Measurements from ENCODE around the gene TDRD9.

DNA sequence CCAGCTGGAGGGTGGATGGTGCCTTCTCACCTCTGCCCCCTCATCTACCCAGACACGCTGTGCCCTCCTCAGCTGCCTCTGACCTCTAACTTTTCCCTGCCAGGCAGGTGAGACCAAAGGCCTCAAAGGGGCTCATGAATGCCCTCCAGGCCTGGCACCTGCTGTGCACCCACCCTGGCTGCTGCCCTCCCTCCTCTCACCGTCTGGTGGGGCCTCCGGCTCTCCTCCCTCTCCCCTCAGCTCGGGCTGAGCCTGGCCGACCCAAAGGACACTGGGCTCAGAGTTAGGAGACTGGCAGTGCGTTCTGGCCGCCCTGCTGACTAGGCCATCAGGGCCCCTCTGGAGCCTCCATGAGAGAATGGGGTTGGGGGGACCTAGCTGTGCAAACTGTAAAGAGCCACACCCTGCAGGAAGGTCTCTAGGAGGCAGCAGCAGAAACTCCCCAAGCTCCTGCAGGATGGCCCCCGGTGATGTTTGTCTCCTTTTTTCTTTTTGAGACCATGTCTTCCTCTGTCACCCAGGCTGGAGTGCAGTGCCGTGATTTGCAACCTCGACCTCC lies 40.6 kb upstream of the TDRD9 start:
- TF ChIP-seq, protein P1, sequence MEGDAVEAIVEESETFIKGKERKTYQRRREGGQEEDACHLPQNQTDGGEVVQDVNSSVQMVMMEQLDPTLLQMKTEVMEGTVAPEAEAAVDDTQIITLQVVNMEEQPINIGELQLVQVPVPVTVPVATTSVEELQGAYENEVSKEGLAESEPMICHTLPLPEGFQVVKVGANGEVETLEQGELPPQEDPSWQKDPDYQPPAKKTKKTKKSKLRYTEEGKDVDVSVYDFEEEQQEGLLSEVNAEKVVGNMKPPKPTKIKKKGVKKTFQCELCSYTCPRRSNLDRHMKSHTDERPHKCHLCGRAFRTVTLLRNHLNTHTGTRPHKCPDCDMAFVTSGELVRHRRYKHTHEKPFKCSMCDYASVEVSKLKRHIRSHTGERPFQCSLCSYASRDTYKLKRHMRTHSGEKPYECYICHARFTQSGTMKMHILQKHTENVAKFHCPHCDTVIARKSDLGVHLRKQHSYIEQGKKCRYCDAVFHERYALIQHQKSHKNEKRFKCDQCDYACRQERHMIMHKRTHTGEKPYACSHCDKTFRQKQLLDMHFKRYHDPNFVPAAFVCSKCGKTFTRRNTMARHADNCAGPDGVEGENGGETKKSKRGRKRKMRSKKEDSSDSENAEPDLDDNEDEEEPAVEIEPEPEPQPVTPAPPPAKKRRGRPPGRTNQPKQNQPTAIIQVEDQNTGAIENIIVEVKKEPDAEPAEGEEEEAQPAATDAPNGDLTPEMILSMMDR (IDR thresholded peaks at IDR 0.05): no peak
- TF ChIP-seq TCF7L2 (IDR thresholded peaks at IDR 0.05; ENCODE audit: low read depth, low read length): no peak
- no peak for TF ChIP-seq SIN3A (IDR thresholded peaks at IDR 0.05; ENCODE audit: borderline replicate concordance, insufficient read depth, low read depth, low read length)
- TF ChIP-seq, protein P2, sequence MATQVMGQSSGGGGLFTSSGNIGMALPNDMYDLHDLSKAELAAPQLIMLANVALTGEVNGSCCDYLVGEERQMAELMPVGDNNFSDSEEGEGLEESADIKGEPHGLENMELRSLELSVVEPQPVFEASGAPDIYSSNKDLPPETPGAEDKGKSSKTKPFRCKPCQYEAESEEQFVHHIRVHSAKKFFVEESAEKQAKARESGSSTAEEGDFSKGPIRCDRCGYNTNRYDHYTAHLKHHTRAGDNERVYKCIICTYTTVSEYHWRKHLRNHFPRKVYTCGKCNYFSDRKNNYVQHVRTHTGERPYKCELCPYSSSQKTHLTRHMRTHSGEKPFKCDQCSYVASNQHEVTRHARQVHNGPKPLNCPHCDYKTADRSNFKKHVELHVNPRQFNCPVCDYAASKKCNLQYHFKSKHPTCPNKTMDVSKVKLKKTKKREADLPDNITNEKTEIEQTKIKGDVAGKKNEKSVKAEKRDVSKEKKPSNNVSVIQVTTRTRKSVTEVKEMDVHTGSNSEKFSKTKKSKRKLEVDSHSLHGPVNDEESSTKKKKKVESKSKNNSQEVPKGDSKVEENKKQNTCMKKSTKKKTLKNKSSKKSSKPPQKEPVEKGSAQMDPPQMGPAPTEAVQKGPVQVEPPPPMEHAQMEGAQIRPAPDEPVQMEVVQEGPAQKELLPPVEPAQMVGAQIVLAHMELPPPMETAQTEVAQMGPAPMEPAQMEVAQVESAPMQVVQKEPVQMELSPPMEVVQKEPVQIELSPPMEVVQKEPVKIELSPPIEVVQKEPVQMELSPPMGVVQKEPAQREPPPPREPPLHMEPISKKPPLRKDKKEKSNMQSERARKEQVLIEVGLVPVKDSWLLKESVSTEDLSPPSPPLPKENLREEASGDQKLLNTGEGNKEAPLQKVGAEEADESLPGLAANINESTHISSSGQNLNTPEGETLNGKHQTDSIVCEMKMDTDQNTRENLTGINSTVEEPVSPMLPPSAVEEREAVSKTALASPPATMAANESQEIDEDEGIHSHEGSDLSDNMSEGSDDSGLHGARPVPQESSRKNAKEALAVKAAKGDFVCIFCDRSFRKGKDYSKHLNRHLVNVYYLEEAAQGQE (IDR thresholded peaks at IDR 0.05; ENCODE audit: insufficient read depth in 1 of 2, low read depth in 2 of 2, low read length in 1 of 2): no peak
- TF ChIP-seq POLR2AphosphoS5 (IDR thresholded peaks at IDR 0.05; ENCODE audit: low read depth, low read length): no peak

Data from Panc1 (cell line).